Measurements from ENCODE around the gene SCMH1. TPM values are rescaled to one million over a fixed set of nuclear protein-coding genes. Genes with fewer than 3 reads are reported as not detected.

The SCMH1 gene
- total RNA-seq, 1 experiment from 2014 or later, result 28.0 TPM

DNA sequence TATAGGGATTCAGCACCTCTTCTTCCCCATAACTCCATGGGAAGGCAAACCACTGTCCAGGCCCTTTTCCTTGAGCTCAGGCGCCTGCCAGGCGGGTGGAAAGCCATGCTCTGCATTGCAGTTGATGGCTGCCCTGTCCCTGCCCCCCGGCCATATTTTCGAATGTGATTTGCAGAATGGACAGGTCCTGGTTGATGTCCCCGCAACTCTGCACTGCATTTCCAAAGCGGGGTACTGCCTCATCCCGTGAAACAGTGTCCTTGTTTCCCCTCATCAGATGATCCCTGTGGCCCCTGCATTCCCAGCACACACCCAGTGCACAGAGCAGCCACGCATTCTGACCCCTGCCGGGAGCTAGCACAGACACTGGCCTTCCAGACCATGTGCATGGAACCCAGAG is 33.7 kb upstream of the SCMH1 start:
- ATAC-seq (no peak), DNase-seq (ENCODE audit: low read depth, low spot score) (no peak)
- Histone ChIP-seq H3K79me2 (ENCODE audit: insufficient read depth, low read length) (no peaks in the 10 kb centered on the region), H3K9me2 (ENCODE audit: insufficient read depth) (no peaks in the 10 kb centered on the region), H3K4me3 (replicated peaks in 1 of 2; ENCODE audit: low read depth in 1 of 2, low read length in 2 of 2) (no peak overlapping the region), H3K9me3 (ENCODE audit: control insufficient read depth in 1 of 2, insufficient read depth in 1 of 2, low read depth in 1 of 2, low read length in 2 of 2) (no peaks in the 10 kb centered on the region), H4K20me1 (ENCODE audit: insufficient read depth) (no peaks in the 10 kb centered on the region), H3K27me3 (ENCODE audit: insufficient read depth, low read length) (no peaks in the 10 kb centered on the region), H3K36me3 (ENCODE audit: control insufficient read depth in 1 of 2, insufficient read depth in 2 of 2, low read length in 2 of 2) (no peaks in the 10 kb centered on the region), H3K9ac (ENCODE audit: low read length) (no peak overlapping the region), H3K4me1 (ENCODE audit: control insufficient read depth in 1 of 2, insufficient read depth in 2 of 2, low read length in 2 of 2) (no peaks in the 10 kb centered on the region), H2AFZ (ENCODE audit: low read depth, low read length, poor library complexity, severe bottlenecking) (no peak overlapping the region), H3K27ac (ENCODE audit: low read depth, low read length) (no peak overlapping the region), H3K4me2 (ENCODE audit: low read length) (no peak overlapping the region)
- no TSS peak for BruUV-seq (replicated peaks)
- ChIA-PET RAD21 (ENCODE audit: low non-redundant PET in 1 of 2, low total read pairs in 2 of 2, uncharacterized antibody in 2 of 2, unreplicated experiment in 2 of 2) (no interaction called here), POLR2A (no interaction called here), CTCF (no interaction called here)
- intact Hi-C loops (cut with micrococcal nuclease), result no loop called here
- TF ChIP-seq, protein P1, sequence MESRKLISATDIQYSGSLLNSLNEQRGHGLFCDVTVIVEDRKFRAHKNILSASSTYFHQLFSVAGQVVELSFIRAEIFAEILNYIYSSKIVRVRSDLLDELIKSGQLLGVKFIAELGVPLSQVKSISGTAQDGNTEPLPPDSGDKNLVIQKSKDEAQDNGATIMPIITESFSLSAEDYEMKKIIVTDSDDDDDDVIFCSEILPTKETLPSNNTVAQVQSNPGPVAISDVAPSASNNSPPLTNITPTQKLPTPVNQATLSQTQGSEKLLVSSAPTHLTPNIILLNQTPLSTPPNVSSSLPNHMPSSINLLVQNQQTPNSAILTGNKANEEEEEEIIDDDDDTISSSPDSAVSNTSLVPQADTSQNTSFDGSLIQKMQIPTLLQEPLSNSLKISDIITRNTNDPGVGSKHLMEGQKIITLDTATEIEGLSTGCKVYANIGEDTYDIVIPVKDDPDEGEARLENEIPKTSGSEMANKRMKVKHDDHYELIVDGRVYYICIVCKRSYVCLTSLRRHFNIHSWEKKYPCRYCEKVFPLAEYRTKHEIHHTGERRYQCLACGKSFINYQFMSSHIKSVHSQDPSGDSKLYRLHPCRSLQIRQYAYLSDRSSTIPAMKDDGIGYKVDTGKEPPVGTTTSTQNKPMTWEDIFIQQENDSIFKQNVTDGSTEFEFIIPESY (IDR thresholded peaks at IDR 0.05; ENCODE audit: extremely low read depth, insufficient replicate concordance, low read length), result no peak
- TF ChIP-seq EZH2phosphoT487 (IDR thresholded peaks at IDR 0.05; ENCODE audit: borderline replicate concordance) (no peak), TCF7L2 (IDR thresholded peaks at IDR 0.05; ENCODE audit: borderline replicate concordance, extremely low read depth, insufficient read depth, insufficient read length) (no peak), ZFX (IDR thresholded peaks at IDR 0.05) (no peak), POLR2AphosphoS5 (IDR thresholded peaks at IDR 0.05; ENCODE audit: low read depth, low read length) (no peak), EZH2 (IDR thresholded peaks at IDR 0.05) (no peak)
- TF ChIP-seq, protein P2, sequence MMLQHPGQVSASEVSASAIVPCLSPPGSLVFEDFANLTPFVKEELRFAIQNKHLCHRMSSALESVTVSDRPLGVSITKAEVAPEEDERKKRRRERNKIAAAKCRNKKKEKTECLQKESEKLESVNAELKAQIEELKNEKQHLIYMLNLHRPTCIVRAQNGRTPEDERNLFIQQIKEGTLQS (IDR thresholded peaks at IDR 0.05), result no peak
